GM19455 (cell line): ENCODE measurements around the gene CATSPERZ.
"Not testable (repeated sequence)": the region's sequence is repeated elsewhere in the genome, so short reads cannot be mapped to it uniquely, and the experiment has no call there.

Experiments
- ATAC-seq: cut with Tn5 transposase; IDR thresholded peaks from one replicate; pipeline ENCODE4 v1.9.1; 2021; ENCODE audit not compliant: unreplicated experiment

The CATSPERZ gene

GRCh38 chr11:64303109-64304031 lies 3.2 kb downstream of the CATSPERZ start:
- no peak for ATAC-seq

- ATAC-seq: no peak
These were observed 3.8 kb downstream of the CATSPERZ start for GRCh38 chr11:64304032-64304315.

- peak; percentile 25 for ATAC-seq
These were observed 4.3 kb downstream of the CATSPERZ start for GRCh38 chr11:64304316-64305072.

GRCh38 chr11:64305075-64305690 lies 5.0 kb downstream of the CATSPERZ start, which contains the start of gene ESRRA:
Gene ESRRA, plus strand, starts transcription at chr11:64305524. Its CDS starts 1,656 bp downstream, at chr11:64307180.
- peak; percentile 60 for ATAC-seq

GRCh38 chr11:64305691-64306562 lies 5.8 kb downstream of the CATSPERZ start:
- ATAC-seq: peak; percentile 32

GRCh38 chr11:64306563-64306875 lies 6.4 kb downstream of the CATSPERZ start:
- no peak for ATAC-seq

GRCh38 chr11:64306876-64307622 lies 6.9 kb downstream of the CATSPERZ start:
- no peak for ATAC-seq

GRCh38 chr11:64307795-64308194 lies 7.6 kb downstream of the CATSPERZ start:
- ATAC-seq: not testable (repeated sequence)

GRCh38 chr11:64312947-64313346 lies 12.8 kb downstream of the CATSPERZ start:
- ATAC-seq: no peak

GRCh38 chr11:64313491-64314145 lies 13.5 kb downstream of the CATSPERZ start:
- ATAC-seq: no peak

GRCh38 chr11:64314146-64314804 lies 14.1 kb downstream of the CATSPERZ start:
- no peak for ATAC-seq

GRCh38 chr11:64314805-64315561 lies 14.8 kb downstream of the CATSPERZ start:
- ATAC-seq: no peak

- not testable (repeated sequence) for ATAC-seq
These were observed 15.7 kb downstream of the CATSPERZ start for GRCh38 chr11:64315667-64316526.

- no peak for ATAC-seq
These were observed 16.6 kb downstream of the CATSPERZ start for GRCh38 chr11:64316672-64317324.

GRCh38 chr11:64317325-64317960 lies 17.3 kb downstream of the CATSPERZ start, which contains the start of gene TRMT112:
Gene TRMT112, minus strand, starts transcription at chr11:64317559. Its CDS starts 33 bp downstream, at chr11:64317526.
- peak; percentile 64 for ATAC-seq
